GM18498 (cell line): ENCODE measurements around the gene UBALD2.
"Not testable (repeated sequence)": the region's sequence is repeated elsewhere in the genome, so short reads cannot be mapped to it uniquely, and the experiment has no call there.

Source experiments
- ATAC-seq: cut with Tn5 transposase; IDR thresholded peaks from one replicate; pipeline ENCODE4 v1.9.1; 2021; ENCODE audit warnings: mild to moderate bottlenecking, moderate library complexity; ENCODE audit not compliant: unreplicated experiment

The UBALD2 gene

DNA sequence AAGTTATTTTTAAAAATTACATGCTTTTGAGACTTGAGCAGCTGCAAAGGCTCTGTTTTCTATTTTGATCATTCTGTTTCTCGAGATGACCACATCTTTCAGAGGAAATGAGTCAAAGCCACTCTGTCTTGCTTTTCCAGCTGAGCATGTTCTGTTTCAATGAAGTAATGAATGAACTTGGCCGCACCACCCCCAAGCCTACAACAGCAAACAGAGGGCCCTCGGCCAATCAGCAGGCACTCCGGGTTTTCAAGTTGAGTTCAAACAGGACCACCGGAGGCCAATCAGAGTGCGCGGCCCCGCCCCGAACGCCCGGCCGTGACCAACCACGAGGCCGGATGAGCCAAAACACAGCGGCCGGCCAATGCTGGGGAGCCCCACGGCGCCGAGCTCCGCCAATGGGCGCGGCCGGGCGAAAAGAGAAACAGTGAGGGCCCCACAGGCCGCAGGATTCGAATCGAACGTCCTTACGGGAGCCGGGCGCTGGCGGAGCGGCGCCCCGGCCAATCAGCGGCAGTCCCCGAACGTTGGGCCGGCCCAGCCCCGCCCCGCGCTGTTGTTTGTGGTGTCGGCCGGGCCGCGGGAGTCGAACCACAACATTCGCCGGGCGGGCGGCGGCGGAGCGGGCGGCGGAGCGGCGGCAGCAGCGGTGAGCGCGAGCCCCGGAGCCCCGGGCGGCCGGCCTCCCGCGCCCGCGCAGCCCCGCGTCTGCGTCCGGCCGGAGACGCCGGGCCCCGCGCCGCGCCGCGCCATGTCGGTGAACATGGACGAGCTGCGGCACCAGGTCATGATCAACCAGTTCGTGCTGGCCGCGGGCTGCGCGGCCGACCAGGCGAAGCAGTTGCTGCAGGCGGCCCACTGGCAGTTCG lies at the start of gene UBALD2:
UBALD2 (plus strand) TSS at position 594 of the 869 bp plus-strand sequence; CDS start at position 752, 158 bp downstream.
- ATAC-seq: peak; percentile 79

DNA sequence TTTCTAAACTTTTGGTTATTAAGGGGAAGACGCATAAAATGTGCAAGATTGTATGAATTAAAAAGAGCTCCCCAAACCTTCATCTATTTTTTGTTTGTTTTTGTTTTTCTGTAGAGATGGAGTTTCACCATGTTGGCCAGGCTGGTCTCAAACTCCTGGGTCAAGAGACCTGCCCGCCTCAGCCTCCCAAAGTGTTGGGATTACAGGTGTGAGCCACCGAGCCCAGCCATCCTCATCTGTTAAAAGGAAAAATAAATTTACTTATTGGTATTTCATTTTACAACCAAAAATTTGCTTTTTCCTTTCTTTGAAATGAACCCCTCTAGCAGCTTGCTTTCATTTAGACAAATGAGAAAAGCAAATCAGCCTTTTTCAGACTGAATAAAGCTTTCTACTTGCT lies 48.1 kb upstream of the UBALD2 start:
- no peak for ATAC-seq

- ATAC-seq: no peak
Observed at GRCh38 chr17:76219670-76220383, 45.3 kb upstream of the UBALD2 start.

DNA sequence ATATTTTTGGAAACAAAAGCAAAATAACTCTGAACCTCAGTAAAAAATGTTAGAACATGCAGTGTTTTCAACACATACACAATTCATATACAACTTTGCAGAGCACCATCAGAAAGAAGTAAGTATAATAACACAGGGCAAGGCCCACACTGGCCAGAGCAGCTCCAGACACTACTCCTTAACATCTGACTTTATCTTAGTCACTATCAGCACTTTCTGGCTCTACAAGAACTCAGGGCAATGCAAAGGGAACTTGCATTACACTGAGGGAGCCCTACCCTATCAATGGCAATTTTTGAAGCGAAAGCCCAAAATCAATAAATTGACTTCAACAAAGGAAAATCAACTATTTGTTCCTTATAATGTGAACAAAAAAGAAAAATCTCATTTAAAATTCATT lies 41.3 kb upstream of the UBALD2 start:
- no peak for ATAC-seq

- ATAC-seq: not testable (repeated sequence)
Observed at GRCh38 chr17:76225373-76226086, 39.6 kb upstream of the UBALD2 start.

DNA sequence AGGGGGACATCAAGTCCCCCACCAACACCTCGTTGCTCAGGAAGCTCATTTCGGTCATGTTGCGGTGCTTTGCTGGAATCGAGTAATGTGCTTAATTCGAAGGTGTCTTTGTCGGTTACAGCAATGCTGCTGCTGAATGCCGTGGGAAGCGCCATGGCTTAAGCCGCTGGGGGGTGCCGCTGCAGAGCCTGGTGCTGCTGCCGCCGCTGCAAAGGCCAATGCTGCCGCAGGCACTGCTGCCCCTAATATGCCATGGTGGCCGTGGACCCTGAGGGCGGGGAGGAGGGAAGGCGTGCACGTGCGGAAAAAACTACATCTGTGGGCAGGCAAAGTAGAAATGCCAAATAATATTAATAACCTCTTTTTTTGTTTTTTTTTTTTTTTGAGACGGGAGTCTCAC lies 38.4 kb upstream of the UBALD2 start:
- not testable (repeated sequence) for ATAC-seq

- no peak for ATAC-seq
Observed at GRCh38 chr17:76232342-76232741, 32.8 kb upstream of the UBALD2 start.

DNA sequence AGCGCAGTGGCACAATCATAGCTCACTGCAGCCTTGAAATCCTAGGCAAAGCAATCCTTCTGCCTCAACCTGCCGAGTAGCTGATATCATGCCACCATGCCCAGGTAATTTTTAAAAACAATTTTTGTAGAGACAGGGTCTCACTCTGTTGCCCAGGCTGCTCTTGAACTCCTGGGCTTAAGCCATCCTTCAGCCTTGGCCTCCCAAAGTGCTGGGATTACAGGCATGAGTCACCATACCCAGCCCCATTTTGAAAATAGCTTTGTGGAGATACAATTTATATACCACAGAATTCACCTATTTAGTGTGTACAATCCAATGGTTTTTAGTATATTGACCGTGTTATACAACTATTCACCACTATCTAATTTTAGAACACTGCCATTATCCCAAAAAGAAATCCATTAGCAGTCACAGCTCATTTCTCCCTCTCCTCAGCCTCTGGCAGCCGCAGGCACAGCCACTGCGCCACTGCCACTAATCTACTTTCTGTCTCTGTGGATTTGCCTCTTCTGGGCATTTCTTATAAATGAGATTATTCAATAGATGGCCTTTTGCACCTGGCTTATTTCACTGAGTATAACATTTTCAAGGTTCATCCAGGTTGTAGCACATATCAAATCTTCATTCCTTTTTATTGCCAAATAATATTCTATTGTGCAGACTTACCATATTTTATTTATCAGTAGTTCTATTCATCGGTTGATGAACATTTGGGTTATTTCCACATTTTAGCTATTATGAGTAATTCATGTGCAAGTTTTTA lies 31.4 kb upstream of the UBALD2 start:
- no peak for ATAC-seq

GRCh38 chr17:76234354-76234679 lies 30.8 kb upstream of the UBALD2 start:
- no peak for ATAC-seq

GRCh38 chr17:76235883-76236282 lies 29.3 kb upstream of the UBALD2 start:
- ATAC-seq: no peak

- ATAC-seq: no peak
Observed at GRCh38 chr17:76236603-76237002, 28.5 kb upstream of the UBALD2 start.

GRCh38 chr17:76237859-76238313 lies 27.3 kb upstream of the UBALD2 start:
- no peak for ATAC-seq

GRCh38 chr17:76238847-76239537 lies 26.2 kb upstream of the UBALD2 start:
- ATAC-seq: no peak

GRCh38 chr17:76239538-76240274 lies 25.4 kb upstream of the UBALD2 start:
- ATAC-seq: peak; percentile 34

DNA sequence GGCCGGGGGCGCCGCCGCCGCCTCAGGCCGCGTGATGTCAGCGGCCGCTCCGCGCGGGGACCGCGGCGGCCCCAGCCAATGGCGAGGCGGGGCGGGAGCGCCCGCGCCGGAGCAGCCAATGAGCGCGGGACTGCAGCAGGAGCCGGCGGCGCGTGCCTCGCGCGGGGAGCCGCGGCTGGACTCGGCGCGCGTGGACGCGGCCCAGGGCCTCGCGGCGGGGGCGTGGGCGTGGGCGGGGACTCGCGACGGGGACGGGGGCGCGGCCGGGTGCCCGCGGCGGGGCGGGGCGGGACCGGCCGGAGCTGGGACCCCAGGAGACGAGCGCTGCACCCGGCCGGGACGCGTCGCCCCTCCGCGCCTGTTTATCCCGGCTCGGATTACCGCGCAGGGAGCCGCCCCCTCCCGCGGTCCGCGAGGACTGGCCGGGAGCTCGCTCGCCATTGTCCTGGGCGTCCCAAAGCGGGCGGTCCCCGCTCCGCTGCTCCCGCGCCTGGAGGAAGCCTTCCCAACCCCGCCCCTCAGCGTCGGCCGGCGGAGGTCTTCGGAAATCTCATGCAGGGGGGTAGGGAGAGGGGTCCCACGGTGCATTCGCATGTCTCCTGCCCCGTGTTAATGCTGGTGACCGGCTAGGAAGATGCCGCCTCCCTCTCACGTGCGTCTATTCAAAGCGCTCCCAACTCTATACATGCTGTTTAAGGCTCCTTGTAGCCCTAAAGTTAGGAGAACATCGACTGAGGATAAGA lies 24.5 kb upstream of the UBALD2 start, which contains the start of gene RNF157:
RNF157 (minus strand) TSS at position 33 of the 743 bp plus-strand sequence. CDS start 253 bp downstream, outside the sequence.
- peak; percentile 81 for ATAC-seq

GRCh38 chr17:76241204-76241538 lies 24.0 kb upstream of the UBALD2 start:
- no peak for ATAC-seq

GRCh38 chr17:76241691-76242255 lies 23.4 kb upstream of the UBALD2 start:
- no peak for ATAC-seq
